OCI-LY1 (cell line): ENCODE measurements around the gene L3MBTL2.
"Not testable (repeated sequence)": the region's sequence is repeated elsewhere in the genome, so short reads cannot be mapped to it uniquely, and the experiment has no call there.

ENCODE experiments used
- H2AFZ ChIP-seq: fragments of 200-600 bp; sonication (generic), shearing (Covaris generic); 2 replicates; pipeline ENCODE4 v1.6.0; 2014; ENCODE audit warnings: antibody characterized with exemption, mild to moderate bottlenecking, low read length
- H3F3A ChIP-seq: fragments of 200-600 bp; sonication (generic), shearing (Covaris generic); 2 replicates; pipeline ENCODE4 v1.6.0; 2014; ENCODE audit warnings: mild to moderate bottlenecking, antibody characterized with exemption, low read length, moderate library complexity; ENCODE audit not compliant: insufficient read depth
- H3K27ac ChIP-seq: fragments of 200-600 bp; sonication (generic); 2 replicates; pipeline ENCODE4 v1.5.1; 2014; ENCODE audit warnings: low read length, mixed run types, mild to moderate bottlenecking, low read depth; ENCODE audit not compliant: poor library complexity, severe bottlenecking
- H3K27me3 ChIP-seq: fragments of 200-600 bp; sonication (generic); 2 replicates; pipeline ENCODE4 v1.6.0; 2014; ENCODE audit warnings: antibody characterized with exemption, mild to moderate bottlenecking, low read length, moderate library complexity; ENCODE audit not compliant: insufficient read depth
- H3K36me3 ChIP-seq: fragments of 200-600 bp; sonication (generic); 2 replicates; pipeline ENCODE4 v1.6.1; 2014; ENCODE audit warnings: mild to moderate bottlenecking, antibody characterized with exemption, low read length, moderate library complexity, mixed read lengths; ENCODE audit not compliant: insufficient read depth
- H3K4me1 ChIP-seq: fragments of 200-600 bp; sonication (generic); 2 replicates; pipeline ENCODE4 v1.5.1; 2014; ENCODE audit warnings: mild to moderate bottlenecking, low read length, moderate library complexity; ENCODE audit not compliant: insufficient read depth, severe bottlenecking
- H3K4me2 ChIP-seq: fragments of 200-600 bp; sonication (generic), shearing (Covaris generic); 2 replicates; pipeline ENCODE4 v1.6.1; 2014; ENCODE audit warnings: low read length
- H3K4me3 ChIP-seq: fragments of 200-600 bp; sonication (generic); 2 replicates; pipeline ENCODE4 v1.5.1; 2014; ENCODE audit warnings: low read length, low read depth, mild to moderate bottlenecking, mixed read lengths; ENCODE audit not compliant: poor library complexity, severe bottlenecking
- H3K79me2 ChIP-seq: fragments of 200-600 bp; shearing (Covaris generic); 2 replicates; pipeline ENCODE4 v1.6.1; 2016; ENCODE audit warnings: mixed run types, low read length, mixed read lengths; ENCODE audit not compliant: insufficient read depth
- H3K9ac ChIP-seq: fragments of 200-600 bp; sonication (generic), shearing (Covaris generic); 2 replicates; pipeline ENCODE4 v1.6.1; 2014; ENCODE audit warnings: mild to moderate bottlenecking, low read length, mixed read lengths
- H3K9me2 ChIP-seq: fragments of 200-600 bp; sonication (generic), shearing (Covaris generic); 2 replicates; pipeline ENCODE4 v1.6.1; 2014; ENCODE audit warnings: low read depth, mild to moderate bottlenecking, low read length, mixed read lengths
- H3K9me3 ChIP-seq: fragments of 200-600 bp; shearing (Covaris generic); 2 replicates; pipeline ENCODE4 v1.6.1; 2014; ENCODE audit warnings: low read length, mixed read lengths
- H4K20me1 ChIP-seq: fragments of 200-600 bp; sonication (generic), shearing (Covaris generic); 2 replicates; pipeline ENCODE4 v1.6.0; 2016; ENCODE audit warnings: mild to moderate bottlenecking, low read length; ENCODE audit not compliant: insufficient read depth
- CTCF ChIP-seq: fragments of 200-600 bp; sonication (generic), shearing (Covaris generic); IDR thresholded peaks from 2 replicates; pipeline ENCODE4 v1.5.1; 2017; ENCODE audit warnings: mild to moderate bottlenecking, antibody characterized with exemption, low read length, moderate library complexity, mixed read lengths
- EZH2 ChIP-seq: fragments of 200-600 bp; sonication (generic), shearing (Covaris generic); IDR thresholded peaks from 2 replicates; pipeline ENCODE4 v1.8.0; 2017; ENCODE audit warnings: borderline replicate concordance, mixed run types, mild to moderate bottlenecking, antibody characterized with exemption, low read length, moderate library complexity, mixed read lengths

L3MBTL2 gene

GRCh38 chr22:41257696-41258095 lies 52.6 kb downstream of the L3MBTL2 start:
- Histone ChIP-seq H3K4me1 (no peaks in the 10 kb centered on the region), H3F3A (no peaks in the 10 kb centered on the region), H3K27me3 (no peaks in the 10 kb centered on the region), H3K79me2 (no peaks in the 10 kb centered on the region), H3K9me2 (no peaks in the 10 kb centered on the region), H4K20me1 (no peaks in the 10 kb centered on the region), H3K4me3 (no peak overlapping the region), H3K4me2 (no peak overlapping the region), H2AFZ (no peak overlapping the region), H3K9me3 (no peaks in the 10 kb centered on the region), H3K27ac (no peak overlapping the region), H3K9ac (no peak overlapping the region), H3K36me3 (peaks cover 97% of the 10 kb centered on the region)
- TF ChIP-seq CTCF (no peak), EZH2 (no peak)

GRCh38 chr22:41259756-41260155 lies 54.6 kb downstream of the L3MBTL2 start:
- H2AFZ ChIP-seq, H3K4me3 ChIP-seq, H3K9ac ChIP-seq, H3K9me3 ChIP-seq, H3K9me2 ChIP-seq, H3K79me2 ChIP-seq, H3K4me2 ChIP-seq, H3K27ac ChIP-seq, H3K27me3 ChIP-seq, H3K4me1 ChIP-seq, H3F3A ChIP-seq, H4K20me1 ChIP-seq: not testable (repeated sequence)
- peaks cover 99% of the 10 kb centered on the region for H3K36me3 ChIP-seq

GRCh38 chr22:41260871-41261270 lies 55.8 kb downstream of the L3MBTL2 start:
- H3K4me1 ChIP-seq, result no peaks in the 10 kb centered on the region
- no peaks in the 10 kb centered on the region for H3K79me2 ChIP-seq
- H4K20me1 ChIP-seq, result no peaks in the 10 kb centered on the region
- H3K9me2 ChIP-seq, result no peaks in the 10 kb centered on the region
- H3K36me3 ChIP-seq, result peaks cover 99% of the 10 kb centered on the region
- no peaks in the 10 kb centered on the region for H3K27me3 ChIP-seq
- H3K4me3 ChIP-seq, result no peak overlapping the region
- H2AFZ ChIP-seq, result no peak overlapping the region
- no peaks in the 10 kb centered on the region for H3K9me3 ChIP-seq
- H3K4me2 ChIP-seq, result no peak overlapping the region
- TF ChIP-seq CTCF, result no peak
- no peak for TF ChIP-seq EZH2
- H3F3A ChIP-seq, result no peaks in the 10 kb centered on the region
- H3K9ac ChIP-seq, result no peak overlapping the region
- no peak overlapping the region for H3K27ac ChIP-seq

- no peak overlapping the region for H3K9ac ChIP-seq
- TF ChIP-seq EZH2, result no peak
- no peak for TF ChIP-seq CTCF
- H3K4me3 ChIP-seq, result no peak overlapping the region
- H3K27ac ChIP-seq, result no peak overlapping the region
- H3K4me1 ChIP-seq, result no peaks in the 10 kb centered on the region
- H3K9me3 ChIP-seq, result no peaks in the 10 kb centered on the region
- H3K4me2 ChIP-seq, result no peak overlapping the region
- H3K36me3 ChIP-seq, result peaks cover 98% of the 10 kb centered on the region
- H4K20me1 ChIP-seq, result no peaks in the 10 kb centered on the region
- H3K27me3 ChIP-seq, result no peaks in the 10 kb centered on the region
- H3F3A ChIP-seq, result no peaks in the 10 kb centered on the region
- no peaks in the 10 kb centered on the region for H3K9me2 ChIP-seq
- no peaks in the 10 kb centered on the region for H3K79me2 ChIP-seq
- H2AFZ ChIP-seq, result no peak overlapping the region
These were observed 56.6 kb downstream of the L3MBTL2 start for GRCh38 chr22:41261541-41262249.
